Loucy (cell line): ENCODE measurements around the gene SLC9B2.

Source experiments
- H2AFZ ChIP-seq: fragments of 200-600 bp; sonication (generic); 2 replicates; pipeline ENCODE4 v1.6.0; 2016; ENCODE audit warnings: antibody characterized with exemption, mild to moderate bottlenecking, low read length, moderate library complexity
- H3F3A ChIP-seq: fragments of 200-600 bp; 2 replicates; pipeline ENCODE4 v1.6.0; 2016; ENCODE audit warnings: antibody characterized with exemption, low read depth, mild to moderate bottlenecking
- H3K27me3 ChIP-seq: fragments of 200-600 bp; sonication (generic); 2 replicates; pipeline ENCODE4 v1.6.1; 2014; ENCODE audit warnings: low read length, mild to moderate bottlenecking; ENCODE audit not compliant: insufficient read depth, poor library complexity, severe bottlenecking
- H3K36me3 ChIP-seq: fragments of 200-600 bp; sonication (generic); 2 replicates; pipeline ENCODE4 v1.6.1; 2016; ENCODE audit warnings: low read length; ENCODE audit not compliant: insufficient read depth
- H3K4me1 ChIP-seq: fragments of 200-600 bp; sonication (generic); 2 replicates; pipeline ENCODE4 v1.5.1; 2014; ENCODE audit warnings: low read length, mild to moderate bottlenecking; ENCODE audit not compliant: insufficient read depth, poor library complexity, severe bottlenecking
- H3K4me2 ChIP-seq: fragments of 200-600 bp; sonication (generic); 2 replicates; pipeline ENCODE4 v1.6.0; 2014; ENCODE audit warnings: antibody characterized with exemption, low read length, low read depth, mild to moderate bottlenecking; ENCODE audit not compliant: poor library complexity, severe bottlenecking
- H3K4me3 ChIP-seq: fragments of 200-600 bp; sonication (generic); 2 replicates; pipeline ENCODE4 v1.5.1; 2014; ENCODE audit warnings: low read length, mild to moderate bottlenecking, mixed read lengths; ENCODE audit not compliant: poor library complexity, severe bottlenecking
- H3K79me2 ChIP-seq: fragments of 200-600 bp; sonication (generic); 2 replicates; pipeline ENCODE4 v1.6.1; 2014; ENCODE audit warnings: low read length; ENCODE audit not compliant: insufficient read depth
- H3K9ac ChIP-seq: fragments of 200-600 bp; sonication (generic); 2 replicates; pipeline ENCODE4 v1.6.0; 2014; ENCODE audit warnings: mild to moderate bottlenecking, low read depth, low read length, moderate library complexity; ENCODE audit not compliant: poor library complexity, severe bottlenecking
- H3K9me2 ChIP-seq: fragments of 200-600 bp; sonication (generic); replicated peaks from 2 replicates; pipeline ENCODE4 v1.6.1; 2016; ENCODE audit warnings: low read depth, low read length, mixed read lengths
- H3K9me3 ChIP-seq: fragments of 200-600 bp; sonication (generic); 2 replicates; pipeline ENCODE4 v1.6.1; 2014; ENCODE audit warnings: mild to moderate bottlenecking, antibody characterized with exemption, low read length, low read depth; ENCODE audit not compliant: insufficient read depth
- H4K20me1 ChIP-seq: fragments of 200-600 bp; sonication (generic); 2 replicates; pipeline ENCODE4 v1.6.0; 2014; ENCODE audit warnings: antibody characterized with exemption, low read length, mild to moderate bottlenecking; ENCODE audit not compliant: insufficient read depth, poor library complexity, severe bottlenecking
- CTCF ChIP-seq: fragments of 200-600 bp; sonication (generic); conservative IDR thresholded peaks from 2 replicates; pipeline ENCODE4 v1.5.1; 2014; ENCODE audit warnings: mild to moderate bottlenecking, antibody characterized with exemption, low read length
- EZH2phosphoT487 ChIP-seq: fragments of 200-600 bp; IDR thresholded peaks from 2 replicates; pipeline ENCODE4 v1.6.1; 2018; ENCODE audit warnings: antibody characterized with exemption, mild to moderate bottlenecking, moderate library complexity, borderline replicate concordance

Gene SLC9B2

GRCh38 chr4:103012060-103012459 lies 64.5 kb downstream of the SLC9B2 start:
- Histone ChIP-seq H3K4me2 (no peak overlapping the region), H3K4me3 (no peak overlapping the region), H3K9me3 (no peaks in the 10 kb centered on the region)

GRCh38 chr4:103011378-103012025 lies 65.1 kb downstream of the SLC9B2 start:
- Histone ChIP-seq H3F3A (no peaks in the 10 kb centered on the region), H3K9ac (no peak overlapping the region), H3K36me3 (no peaks in the 10 kb centered on the region), H3K27me3 (no peaks in the 10 kb centered on the region), H4K20me1 (no peaks in the 10 kb centered on the region), H3K79me2 (no peaks in the 10 kb centered on the region), H2AFZ (no peak overlapping the region), H3K4me1 (no peaks in the 10 kb centered on the region), H3K4me3 (no peak overlapping the region), H3K9me2 (no peaks in the 10 kb centered on the region), H3K9me3 (no peaks in the 10 kb centered on the region), H3K4me2 (no peak overlapping the region)
- TF ChIP-seq EZH2phosphoT487: no peak
- no peak for TF ChIP-seq CTCF

More at GRCh38 chr4:103012060-103012459, 64.5 kb downstream of the SLC9B2 start:
- Histone ChIP-seq H3K9me2 (no peaks in the 10 kb centered on the region), H3K36me3 (no peaks in the 10 kb centered on the region), H3K9ac (no peak overlapping the region), H3K27me3 (no peaks in the 10 kb centered on the region), H3K79me2 (no peaks in the 10 kb centered on the region), H3K4me1 (no peaks in the 10 kb centered on the region), H3F3A (no peaks in the 10 kb centered on the region), H4K20me1 (no peaks in the 10 kb centered on the region), H2AFZ (no peak overlapping the region)
- TF ChIP-seq CTCF: no peak
- no peak for TF ChIP-seq EZH2phosphoT487

GRCh38 chr4:103010804-103011203 lies 65.8 kb downstream of the SLC9B2 start:
- Histone ChIP-seq H3K9ac (no peak overlapping the region), H2AFZ (no peak overlapping the region), H3K4me3 (no peak overlapping the region), H3K79me2 (no peaks in the 10 kb centered on the region), H3K9me3 (no peaks in the 10 kb centered on the region), H3K9me2 (no peaks in the 10 kb centered on the region), H3K4me2 (no peak overlapping the region), H3K36me3 (no peaks in the 10 kb centered on the region), H4K20me1 (no peaks in the 10 kb centered on the region), H3K4me1 (no peaks in the 10 kb centered on the region), H3F3A (no peaks in the 10 kb centered on the region), H3K27me3 (no peaks in the 10 kb centered on the region)
- TF ChIP-seq EZH2phosphoT487 (no peak), CTCF (no peak)
